Keratinocyte (primary cell): ENCODE measurements around the gene TRIL. TPM values are rescaled to one million over a fixed set of nuclear protein-coding genes. Genes with fewer than 3 reads are reported as not detected.

Experiments
- DNase-seq: peaks from one replicate; pipeline ENCODE4 v3.0.0-alpha.2; 2011; ENCODE audit warnings: low read depth, missing footprints, low spot score
- FAIRE-seq: peaks from 2 replicates; lab custom pipeline; 2011; peaks lifted over from hg19 to GRCh38; lab: Jason Lieb, UNC
- H2AFZ ChIP-seq: 2 replicates; pipeline ENCODE4 v1.6.0; 2012; ENCODE audit warnings: low read length, control low read depth, inconsistent platforms; ENCODE audit not compliant: control insufficient read depth
- H3K27ac ChIP-seq: 2 replicates; pipeline ENCODE4 v1.5.1; 2011; ENCODE audit warnings: low read length; ENCODE audit not compliant: control insufficient read depth, insufficient read depth
- H3K27me3 ChIP-seq: 3 replicates; pipeline ENCODE4 v1.6.0; 2011; ENCODE audit warnings: low read length; ENCODE audit not compliant: control insufficient read depth, insufficient read depth; ENCODE audit errors: extremely low read depth
- H3K36me3 ChIP-seq, 2 experiments: 2 replicates in 1 of 2; 3 replicates in 1 of 2; pipeline ENCODE4 v1.5.1; 2011; ENCODE audit warnings: low read length in 2 of 2, mild to moderate bottlenecking in 1 of 2; ENCODE audit not compliant: control insufficient read depth in 2 of 2, insufficient read depth in 2 of 2; ENCODE audit errors: extremely low read depth in 1 of 2
- H3K4me1 ChIP-seq: 3 replicates; pipeline ENCODE4 v1.5.1; 2011; ENCODE audit warnings: low read length; ENCODE audit not compliant: control insufficient read depth, insufficient read depth; ENCODE audit errors: extremely low read depth
- H3K4me2 ChIP-seq: 3 replicates; pipeline ENCODE4 v1.6.0; 2011; ENCODE audit warnings: low read depth, low read length; ENCODE audit not compliant: control insufficient read depth, insufficient read depth; ENCODE audit errors: extremely low read depth
- H3K4me3 ChIP-seq, 3 experiments: fragments of 200-600 bp in 1 of 3; sonication (generic) in 1 of 3; 2 replicates in 2 of 3; 3 replicates in 1 of 3; pipeline ENCODE4 v1.5.1; 2011 to 2016; ENCODE audit warnings: low read length in 3 of 3, mild to moderate bottlenecking in 3 of 3, control low read depth in 2 of 3, inconsistent platforms in 1 of 3, low read depth in 1 of 3, mixed read lengths in 1 of 3, mixed run types in 1 of 3, moderate library complexity in 1 of 3; ENCODE audit not compliant: control insufficient read depth in 2 of 3, insufficient read depth in 2 of 3; ENCODE audit errors: extremely low read depth in 1 of 3
- H3K79me2 ChIP-seq: 2 replicates; pipeline ENCODE4 v1.6.0; 2012; ENCODE audit warnings: low read length; ENCODE audit not compliant: control insufficient read depth, insufficient read depth
- H3K9ac ChIP-seq: 3 replicates; pipeline ENCODE4 v1.6.0; 2011; ENCODE audit warnings: low read length; ENCODE audit not compliant: control insufficient read depth, insufficient read depth; ENCODE audit errors: extremely low read depth
- H3K9me1 ChIP-seq: 3 replicates; pipeline ENCODE4 v1.6.0; 2011; ENCODE audit warnings: low read length; ENCODE audit not compliant: control insufficient read depth, insufficient read depth; ENCODE audit errors: extremely low read depth
- H3K9me3 ChIP-seq: 2 replicates; pipeline ENCODE4 v1.5.1; 2012; ENCODE audit warnings: low read depth, low read length; ENCODE audit not compliant: control insufficient read depth
- H4K20me1 ChIP-seq: 3 replicates; pipeline ENCODE4 v1.6.0; 2011; ENCODE audit warnings: low read length; ENCODE audit not compliant: control insufficient read depth, insufficient read depth; ENCODE audit errors: extremely low read depth
- CTCF ChIP-seq, 3 experiments: IDR thresholded peaks in 1 of 3; conservative IDR thresholded peaks in 1 of 3; optimal IDR thresholded peaks in 1 of 3; 2 replicates in 2 of 3; 3 replicates in 1 of 3; pipeline versions ENCODE3 to v1.5.1; 2011; ENCODE audit warnings: low read length in 3 of 3, mild to moderate bottlenecking in 3 of 3, moderate library complexity in 2 of 3, control low read depth in 1 of 3, inconsistent platforms in 1 of 3; ENCODE audit not compliant: insufficient read depth in 2 of 3; ENCODE audit errors: extremely low read depth in 1 of 3
- EZH2 ChIP-seq: IDR thresholded peaks from one replicate; pipeline ENCODE4 v1.6.1; 2012; ENCODE audit warnings: inconsistent platforms, mild to moderate bottlenecking, low read length, moderate library complexity
- dilution Hi-C: fragments of 300-500 bp; cut with MboI; formaldehyde crosslinking; loops from one replicate; pipeline ENCODE4 v1.7.0; 2020; ENCODE audit warnings: low sequenced_read_pairs; ENCODE audit not compliant: extremely low pct_ligation_motif_present
- polyA plus RNA-seq, 5 experiments: library from polyadenylated mRNA; depleted of rRNA in 3 of 5; stranded (reverse) in 3 of 5; stranded (forward) in 1 of 5; unstranded in 1 of 5; fragments of >200 nt; gene quantifications; 1 replicate in 1 of 5; 2 replicates in 3 of 5; 3 replicates in 1 of 5; pipeline versions ENCODE4 v1.2.1 to v1.2.3, GENCODE V29; 2011 to 2012; ENCODE audit warnings: missing spikeins in 2 of 5, low read depth in 1 of 5, low replicate concordance in 1 of 5

The TRIL gene
- polyA plus RNA-seq, 1 donor (not counting 4 experiments of a cell fraction or from before 2014, with no cell fraction given) = 0.03 TPM

GRCh38 chr7:29003703-29004102, 45.6 kb upstream of the TRIL start:
- dilution Hi-C loops = no loop called here

GRCh38 chr7:29000717-29001076, 42.6 kb upstream of the TRIL start:
- peaks cover 4% of the 10 kb centered on the region for H3K4me1 ChIP-seq
- dilution Hi-C loops = no loop called here
- H3K27me3 ChIP-seq = peaks cover 3% of the 10 kb centered on the region
- no peaks in the 10 kb centered on the region for H3K79me2 ChIP-seq
- no peak overlapping the region for H3K4me2 ChIP-seq
- no peak overlapping the region for H3K4me3 ChIP-seq
- DNase-seq = no peak
- no peak for TF ChIP-seq CTCF (optimal IDR thresholded peaks at IDR 0.05 in 1 of 3, IDR thresholded peaks at IDR 0.05 in 1 of 3, conservative IDR thresholded peaks at IDR 0.05 in 1 of 3; ENCODE audit: extremely low read depth in 1 of 3, insufficient read depth in 2 of 3, low read length in 3 of 3)
- H3K9me1 ChIP-seq = no peaks in the 10 kb centered on the region
- no peak overlapping the region for H3K27ac ChIP-seq
- no peak for FAIRE-seq
- H4K20me1 ChIP-seq = no peaks in the 10 kb centered on the region
- H2AFZ ChIP-seq = no peak overlapping the region
- H3K9me3 ChIP-seq = no peaks in the 10 kb centered on the region
- H3K9ac ChIP-seq = no peak overlapping the region
- H3K36me3 ChIP-seq = no peaks in the 10 kb centered on the region

More at GRCh38 chr7:29003703-29004102, 45.6 kb upstream of the TRIL start:
- Histone ChIP-seq H3K9ac (no peak overlapping the region), H4K20me1 (no peaks in the 10 kb centered on the region), H3K79me2 (no peaks in the 10 kb centered on the region), H3K27ac (no peak overlapping the region), H3K4me3 (no peak overlapping the region), H3K4me1 (peaks cover 7% of the 10 kb centered on the region), H3K27me3 (peaks cover 3% of the 10 kb centered on the region), H3K36me3 (no peaks in the 10 kb centered on the region), H3K9me3 (peaks cover 2% of the 10 kb centered on the region), H3K4me2 (no peak overlapping the region), H3K9me1 (no peaks in the 10 kb centered on the region), H2AFZ (no peak overlapping the region)
- DNase-seq (no peak), FAIRE-seq (no peak)
- TF ChIP-seq EZH2 (no peak), CTCF (optimal IDR thresholded peaks at IDR 0.05 in 1 of 3, IDR thresholded peaks at IDR 0.05 in 1 of 3, conservative IDR thresholded peaks at IDR 0.05 in 1 of 3; ENCODE audit: extremely low read depth in 1 of 3, insufficient read depth in 2 of 3, low read length in 3 of 3) (no peak)
